HG03175 (cell line): Measurements from ENCODE around the gene GPER1.

Experiments
- ATAC-seq: cut with Tn5 transposase; IDR thresholded peaks from one replicate; pipeline ENCODE4 v1.9.1; 2021; ENCODE audit warnings: mild to moderate bottlenecking, moderate library complexity; ENCODE audit not compliant: unreplicated experiment

The GPER1 gene

GRCh38 chr7:1086588-1087464, 1.1 kb upstream of the GPER1 start:
- ATAC-seq: peak; percentile 75

- no peak for ATAC-seq
These were observed 473 bp upstream of the GPER1 start for GRCh38 chr7:1087465-1087814.

GRCh38 chr7:1090236-1090635, 2.3 kb downstream of the GPER1 start:
- ATAC-seq: no peak

GRCh38 chr7:1090686-1091643, 3.1 kb downstream of the GPER1 start:
- ATAC-seq: no peak

GRCh38 chr7:1091644-1092027, 3.7 kb downstream of the GPER1 start:
- ATAC-seq: no peak

GRCh38 chr7:1092161-1092632, 4.3 kb downstream of the GPER1 start:
- ATAC-seq: no peak

GRCh38 chr7:1092806-1093501, 5.0 kb downstream of the GPER1 start:
- no peak for ATAC-seq

GRCh38 chr7:1093502-1093843, 5.6 kb downstream of the GPER1 start:
- ATAC-seq: no peak

- ATAC-seq: no peak
These were observed 6.1 kb downstream of the GPER1 start for GRCh38 chr7:1093916-1094508.

- ATAC-seq: no peak
These were observed 7.0 kb downstream of the GPER1 start for GRCh38 chr7:1094870-1095269.

GRCh38 chr7:1095621-1096155, 7.8 kb downstream of the GPER1 start:
- ATAC-seq: no peak

- no peak for ATAC-seq
These were observed 8.5 kb downstream of the GPER1 start for GRCh38 chr7:1096156-1097119.

GRCh38 chr7:1097120-1097504, 9.2 kb downstream of the GPER1 start:
- no peak for ATAC-seq

- ATAC-seq: no peak
These were observed 10.6 kb downstream of the GPER1 start for GRCh38 chr7:1098243-1099153.

GRCh38 chr7:1099154-1099542, 11.2 kb downstream of the GPER1 start:
- no peak for ATAC-seq

- no peak for ATAC-seq
These were observed 11.7 kb downstream of the GPER1 start for GRCh38 chr7:1099637-1100036.

- ATAC-seq: no peak
These were observed 12.5 kb downstream of the GPER1 start for GRCh38 chr7:1100386-1100785.

GRCh38 chr7:1100834-1101562, 13.1 kb downstream of the GPER1 start:
- ATAC-seq: no peak
